Activated effector memory CD4-positive, alpha-beta T cell treated with Interleukin-2 at 50 U/mL for 16 hours (primary cell): ENCODE results near the gene C20orf204.

Experiments used
- DNase-seq: peaks from one replicate; pipeline ENCODE4 v3.0.0-alpha.2; 2020

Gene C20orf204

GRCh38 chr20:64042054-64042781, 6.2 kb downstream of the C20orf204 start:
- DNase-seq = no peak

GRCh38 chr20:64043768-64044167, 7.8 kb downstream of the C20orf204 start:
- no peak for DNase-seq

GRCh38 chr20:64044484-64045247, 8.7 kb downstream of the C20orf204 start:
- DNase-seq = no peak

GRCh38 chr20:64045346-64046011, 9.5 kb downstream of the C20orf204 start:
- no peak for DNase-seq

GRCh38 chr20:64047046-64047389, 11.0 kb downstream of the C20orf204 start:
- no peak for DNase-seq

GRCh38 chr20:64047968-64048401, 12.0 kb downstream of the C20orf204 start:
- DNase-seq = no peak

- DNase-seq = no peak
Observed at GRCh38 chr20:64048402-64049044, 12.5 kb downstream of the C20orf204 start.

GRCh38 chr20:64049060-64049877, 13.3 kb downstream of the C20orf204 start, which contains the start of gene SOX18:
TSS of gene SOX18 (minus strand) at chr20:64049639. CDS start at chr20:64049516, 123 bp downstream.
- DNase-seq = no peak

- DNase-seq = no peak
Observed at GRCh38 chr20:64049878-64050260, 13.9 kb downstream of the C20orf204 start.

- no peak for DNase-seq
Observed at GRCh38 chr20:64050261-64051032, 14.5 kb downstream of the C20orf204 start.

- DNase-seq = no peak
Observed at GRCh38 chr20:64051033-64051452, 15.1 kb downstream of the C20orf204 start.

GRCh38 chr20:64051561-64052325, 15.8 kb downstream of the C20orf204 start:
- no peak for DNase-seq

- no peak for DNase-seq
Observed at GRCh38 chr20:64052326-64052722, 16.3 kb downstream of the C20orf204 start.

- DNase-seq = no peak
Observed at GRCh38 chr20:64052987-64053840, 17.2 kb downstream of the C20orf204 start.

- no peak for DNase-seq
Observed at GRCh38 chr20:64053841-64054661, 18.1 kb downstream of the C20orf204 start.

- no peak for DNase-seq
Observed at GRCh38 chr20:64055396-64055892, 19.5 kb downstream of the C20orf204 start.

GRCh38 chr20:64055893-64056638, 20.1 kb downstream of the C20orf204 start:
- DNase-seq = no peak

GRCh38 chr20:64056639-64056888, 20.6 kb downstream of the C20orf204 start:
- DNase-seq = no peak
